HepG2 (cell line): ENCODE data around the gene NSMCE1. TPM values are rescaled to one million over a fixed set of nuclear protein-coding genes. Genes with fewer than 3 reads are reported as not detected.

ENCODE experiments used
- BRD4 ChIP-seq: sonication (generic); formaldehyde crosslinking; IDR thresholded peaks from 2 replicates; pipeline ENCODE4 v1.4.0; 2020; ENCODE audit warnings: missing genetic modification reagents
- CEBPG ChIP-seq: IDR thresholded peaks from 2 replicates; pipeline ENCODE4 v1.6.1; 2016
- CSRNP2 ChIP-seq: sonication (generic); formaldehyde crosslinking; conservative IDR thresholded peaks from 2 replicates; pipeline ENCODE4 v1.8.0; 2022; ENCODE audit warnings: low read depth, missing genetic modification reagents
- FLYWCH1 ChIP-seq: sonication (generic); formaldehyde crosslinking; IDR thresholded peaks from 2 replicates; pipeline ENCODE4 v1.8.1; 2023; ENCODE audit warnings: mild to moderate bottlenecking, missing genetic modification reagents
- GTF2F1 ChIP-seq: fragments of 150-350 bp; IDR thresholded peaks from 2 replicates; pipeline ENCODE4 v1.6.1; 2014; ENCODE audit warnings: low read length
- HDAC6 ChIP-seq: fragments of 200-600 bp; sonication (generic); IDR thresholded peaks from 2 replicates; pipeline ENCODE4 v1.7.0; 2017; ENCODE audit warnings: mild to moderate bottlenecking, antibody characterized with exemption, low read length, low read depth
- HES4 ChIP-seq: sonication (generic); formaldehyde crosslinking; IDR thresholded peaks from 2 replicates; pipeline ENCODE4 v1.9.0; 2021; ENCODE audit warnings: mild to moderate bottlenecking, missing genetic modification reagents, borderline replicate concordance
- MED13 ChIP-seq: sonication (generic); formaldehyde crosslinking; IDR thresholded peaks from 2 replicates; pipeline ENCODE4 v1.5.0; 2020; ENCODE audit warnings: missing genetic modification reagents
- MXD1 ChIP-seq: sonication (generic); formaldehyde crosslinking; IDR thresholded peaks from 2 replicates; pipeline ENCODE4 v1.4.0; 2020; ENCODE audit warnings: mild to moderate bottlenecking, missing genetic modification reagents
- MXI1 ChIP-seq: IDR thresholded peaks from 3 replicates; pipeline ENCODE4 v1.6.1; 2012; ENCODE audit warnings: low read depth, low read length, inconsistent platforms, borderline replicate concordance
- NFAT5 ChIP-seq: sonication (generic); formaldehyde crosslinking; IDR thresholded peaks from 2 replicates; pipeline ENCODE4 v1.4.0; 2020; ENCODE audit warnings: missing genetic modification reagents
- RNF2 ChIP-seq: fragments of 450-650 bp; conservative IDR thresholded peaks from 2 replicates; pipeline ENCODE4 v1.6.1; 2016; ENCODE audit warnings: low read depth
- SNAPC2 ChIP-seq: sonication (generic); formaldehyde crosslinking; IDR thresholded peaks from 2 replicates; pipeline ENCODE4 v1.8.1; 2022; ENCODE audit warnings: mild to moderate bottlenecking, missing genetic modification reagents
- SYNCRIP ChIP-seq: fragments of 200-400 bp; formaldehyde crosslinking; IDR thresholded peaks from 2 replicates; pipeline ENCODE4 v1.6.1; 2018; ENCODE audit warnings: mild to moderate bottlenecking, low read depth, low read length; ENCODE audit not compliant: insufficient read depth
- ZBTB2 ChIP-seq: sonication (generic); formaldehyde crosslinking; IDR thresholded peaks from 2 replicates; pipeline ENCODE4 v1.8.0; 2022; ENCODE audit warnings: low read depth, missing genetic modification reagents
- ZMAT3 ChIP-seq: sonication (generic); formaldehyde crosslinking; conservative IDR thresholded peaks from 2 replicates; pipeline ENCODE4 v1.7.0; 2021; ENCODE audit warnings: missing genetic modification reagents
- ZNF143 ChIP-seq: sonication (generic); formaldehyde crosslinking; IDR thresholded peaks from 2 replicates; pipeline ENCODE4 v1.4.0; 2020; ENCODE audit warnings: missing genetic modification reagents
- ZNF160 ChIP-seq: sonication (generic); formaldehyde crosslinking; IDR thresholded peaks from 2 replicates; pipeline ENCODE4 v1.8.0; 2022; ENCODE audit warnings: mild to moderate bottlenecking, inconsistent platforms, missing genetic modification reagents
- ZNF530 ChIP-seq: sonication (generic); formaldehyde crosslinking; IDR thresholded peaks from 2 replicates; pipeline ENCODE4 v1.5.0; 2020; ENCODE audit warnings: low read depth, mild to moderate bottlenecking, missing genetic modification reagents
- ZNF572 ChIP-seq: sonication (generic); formaldehyde crosslinking; IDR thresholded peaks from 2 replicates; pipeline ENCODE4 v1.5.1; 2020; ENCODE audit warnings: mild to moderate bottlenecking, missing genetic modification reagents
- ZNF891 ChIP-seq: sonication (generic); formaldehyde crosslinking; IDR thresholded peaks from 2 replicates; pipeline ENCODE4 v1.5.0; 2020; ENCODE audit warnings: mild to moderate bottlenecking, missing genetic modification reagents
- ZUFSP ChIP-seq: sonication (generic); formaldehyde crosslinking; IDR thresholded peaks from 2 replicates; pipeline ENCODE4 v1.9.0; 2021; ENCODE audit warnings: missing genetic modification reagents, mild to moderate bottlenecking, borderline replicate concordance
- polyA plus RNA-seq, 8 experiments: library from polyadenylated mRNA; depleted of rRNA in 3 of 8; stranded (reverse) in 7 of 8; unstranded in 1 of 8; fragments of >200 nt; fragmentation: Illumina TruSeq in 4 of 8; extraction: Trizol in 4 of 8; gene quantifications; 2 replicates each; pipeline versions ENCODE4 v1.2.1 to v1.2.3, GENCODE V29; 2011 to 2016; ENCODE audit warnings: low read depth in 4 of 8, missing spikeins in 1 of 8, mixed read lengths in 1 of 8; ENCODE audit not compliant: insufficient read depth in 1 of 8
- total RNA-seq, 5 experiments: library from RNA; depleted of rRNA; stranded (reverse); fragments of >200 nt; fragmentation: Illumina TruSeq; extraction: Trizol; gene quantifications; 2 replicates each; pipeline ENCODE4 v1.2.3, GENCODE V29; 2016; ENCODE audit warnings: low read depth in 1 of 5

Gene NSMCE1
- total and polyA plus RNA-seq, 2 of the 13 experiments (the other 11 are each of a cell fraction or from before 2014, with no cell fraction given) = 42.7 to 52.9 TPM

GRCh38 chr16:27264151-27264550 lies 4.4 kb downstream of the NSMCE1 start (continued):
- TF ChIP-seq SYNCRIP (no peak), ZNF160 (no peak), NFAT5 (CRISPR knock-in tag) (no peak), ZNF143 (CRISPR knock-in tag) (no peak), MXD1 (CRISPR knock-in tag) (no peak), SNAPC2 (CRISPR knock-in tag) (no peak), CSRNP2 (CRISPR knock-in tag) (no peak), MED13 (CRISPR knock-in tag) (no peak), ZNF891 (CRISPR knock-in tag) (no peak), CEBPG (CRISPR knock-in tag) (peak; percentile 94), GTF2F1 (no peak), ZMAT3 (CRISPR knock-in tag) (0 out of 2 replicates have a peak, but pooled peaks have one; percentile 38), ZNF572 (CRISPR knock-in tag) (no peak), HES4 (CRISPR knock-in tag) (no peak), HDAC6 (no peak), ZUFSP (no peak), MXI1 (no peak; the same call in 2 of the 3 replicates), ZBTB2 (CRISPR knock-in tag) (no peak), FLYWCH1 (CRISPR knock-in tag) (no peak), ZNF530 (CRISPR knock-in tag) (no peak), BRD4 (CRISPR knock-in tag) (no peak), RNF2 (no peak)
